GM18868 (cell line): Measurements from ENCODE around the gene TOB1.
"Not testable (repeated sequence)": the region's sequence is repeated elsewhere in the genome, so short reads cannot be mapped to it uniquely, and the experiment has no call there.

Experiments
- ATAC-seq: cut with Tn5 transposase; IDR thresholded peaks from one replicate; pipeline ENCODE4 v1.9.1; 2021; ENCODE audit warnings: mild to moderate bottlenecking, moderate library complexity; ENCODE audit not compliant: unreplicated experiment

Gene TOB1

DNA sequence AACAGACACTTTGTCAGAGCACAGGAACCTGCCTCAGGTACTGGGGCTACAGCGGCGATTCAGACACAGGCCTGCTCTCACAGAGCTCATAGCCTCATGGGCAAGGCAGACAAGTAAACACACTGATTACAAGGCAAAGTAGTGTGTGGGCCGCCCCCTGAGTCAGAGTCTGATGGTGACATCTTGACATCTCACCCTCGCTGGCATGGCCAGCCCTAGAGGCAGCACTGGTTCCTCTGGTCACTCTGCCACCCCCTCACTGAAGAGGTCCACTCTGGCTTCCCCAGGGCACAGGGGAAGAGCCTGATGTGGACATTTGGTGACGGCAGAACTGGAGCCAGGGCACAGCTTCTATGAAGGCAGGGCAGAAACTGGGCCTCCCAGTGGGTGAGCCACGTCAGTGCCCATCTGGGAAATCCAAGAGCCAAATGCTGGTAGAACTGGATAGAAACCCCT, 32.9 kb upstream of the TOB1 start:
- no peak for ATAC-seq

DNA sequence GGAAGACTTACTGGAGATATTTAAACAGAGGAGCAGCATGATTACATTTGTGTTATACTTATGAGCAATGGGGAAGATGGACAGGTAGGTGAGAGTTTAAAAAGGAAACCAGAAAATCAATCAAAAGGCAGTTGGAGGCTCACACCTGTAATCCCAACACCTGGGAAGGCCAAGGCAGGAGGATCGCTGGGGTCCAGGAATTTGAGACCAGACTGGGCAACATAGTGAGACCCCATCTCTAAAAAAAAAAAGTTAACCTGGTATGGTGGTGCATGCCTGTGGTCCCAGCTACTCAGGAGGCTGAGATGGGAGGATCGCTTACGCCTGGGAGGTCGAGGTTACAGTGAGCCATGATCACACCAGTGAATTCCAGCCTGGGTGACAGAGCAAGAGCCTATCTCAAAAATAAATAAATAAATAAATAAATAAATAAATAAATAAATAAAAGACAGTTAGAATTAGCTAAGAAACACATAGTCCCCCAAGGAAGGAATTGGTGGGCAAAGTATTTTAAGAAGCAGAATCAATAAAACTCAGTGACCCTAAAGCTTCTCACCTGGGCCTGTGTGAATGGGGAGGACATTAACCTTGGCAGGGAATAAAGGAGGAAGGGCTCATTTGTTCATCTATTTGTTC, 32.3 kb upstream of the TOB1 start:
- ATAC-seq = no peak

DNA sequence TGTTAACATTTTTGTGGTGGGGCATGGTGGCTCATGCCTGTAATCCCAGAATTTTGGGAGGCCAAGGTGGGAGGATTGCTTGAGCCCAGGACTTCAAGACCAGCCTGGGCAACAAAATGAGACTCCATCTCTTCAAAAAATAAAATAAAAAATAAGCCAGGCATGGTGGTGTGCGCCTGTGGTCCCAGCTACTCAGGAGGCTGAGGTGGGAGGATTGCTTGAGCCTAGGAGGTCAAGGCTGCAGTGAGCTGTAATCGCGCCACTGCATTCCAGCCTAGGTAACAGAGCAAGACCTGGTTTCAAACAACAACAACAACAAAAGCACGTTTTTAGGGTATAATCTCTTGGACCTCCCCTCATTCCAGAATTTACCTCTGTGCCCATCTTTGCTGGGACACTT, 28.4 kb upstream of the TOB1 start:
- ATAC-seq = not testable (repeated sequence)

DNA sequence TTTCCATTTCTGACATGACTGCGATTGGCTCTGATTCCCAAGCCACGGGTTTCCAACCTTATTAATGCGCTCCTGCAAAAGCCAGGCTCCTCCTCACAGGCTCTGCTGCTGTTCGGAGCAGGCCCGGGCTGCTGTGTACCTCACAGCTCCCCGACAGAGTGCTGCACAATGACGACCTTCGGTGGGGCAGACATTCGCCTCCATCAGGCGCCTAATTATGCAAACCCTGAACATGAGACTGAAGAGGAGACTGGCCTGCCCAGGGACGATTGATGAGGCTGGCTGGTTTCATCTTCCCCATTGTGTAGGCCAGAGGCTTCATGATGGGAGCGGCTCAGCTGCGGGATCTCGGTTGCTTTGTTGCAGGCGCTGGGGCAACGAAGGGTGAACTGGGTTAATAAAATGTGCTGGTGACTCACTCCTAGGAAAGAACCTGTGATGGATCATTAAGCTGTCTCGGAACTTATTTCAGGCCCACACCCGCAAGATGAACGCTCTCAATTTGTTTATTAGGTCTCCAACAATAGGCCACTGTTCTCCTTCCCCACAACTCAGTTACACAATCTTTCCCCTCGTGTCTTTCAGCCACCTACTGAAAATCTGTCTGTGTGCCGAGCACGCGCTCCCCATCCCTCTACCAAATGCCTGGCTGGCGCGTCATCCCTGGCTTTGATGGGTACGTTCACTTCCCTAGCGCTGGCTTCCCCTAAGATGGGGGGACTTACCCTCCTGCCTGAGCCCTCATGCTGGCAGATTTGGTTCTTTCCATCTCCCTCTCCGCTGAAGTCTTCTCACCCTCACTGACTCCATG, 27.2 kb upstream of the TOB1 start:
- ATAC-seq = no peak

DNA sequence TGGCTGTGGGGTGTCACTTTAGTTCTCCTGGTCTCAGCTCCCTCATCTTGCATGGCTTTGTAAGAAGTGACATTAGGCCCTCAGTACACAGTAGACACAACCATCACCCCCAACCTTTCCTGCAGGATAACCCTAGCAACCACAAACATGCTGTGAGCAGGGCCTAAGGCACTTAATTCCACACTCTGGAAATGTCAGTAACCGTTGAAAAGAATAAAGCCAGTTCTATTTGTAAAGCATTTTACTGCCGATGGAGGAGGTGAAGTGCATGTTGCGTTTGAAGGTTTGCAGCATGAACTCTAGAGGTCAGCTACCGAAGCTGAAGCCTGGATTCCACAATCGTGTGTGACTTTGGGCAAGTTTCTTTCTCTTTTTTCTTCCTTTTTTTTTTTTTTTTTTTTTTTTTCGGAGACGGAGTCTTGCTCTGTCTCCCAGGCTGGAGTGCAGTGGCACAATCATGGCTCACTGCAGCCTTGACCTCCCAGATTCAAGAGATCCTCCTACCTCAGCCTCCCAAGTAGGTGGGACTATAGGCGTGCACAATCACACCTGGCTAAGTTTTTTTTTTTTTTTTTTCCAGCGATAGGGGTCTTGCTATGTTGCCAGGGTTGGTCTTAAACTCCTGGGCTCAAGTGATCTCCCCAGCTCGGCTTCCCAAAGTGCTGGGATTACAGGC, 26.1 kb upstream of the TOB1 start:
- no peak for ATAC-seq

DNA sequence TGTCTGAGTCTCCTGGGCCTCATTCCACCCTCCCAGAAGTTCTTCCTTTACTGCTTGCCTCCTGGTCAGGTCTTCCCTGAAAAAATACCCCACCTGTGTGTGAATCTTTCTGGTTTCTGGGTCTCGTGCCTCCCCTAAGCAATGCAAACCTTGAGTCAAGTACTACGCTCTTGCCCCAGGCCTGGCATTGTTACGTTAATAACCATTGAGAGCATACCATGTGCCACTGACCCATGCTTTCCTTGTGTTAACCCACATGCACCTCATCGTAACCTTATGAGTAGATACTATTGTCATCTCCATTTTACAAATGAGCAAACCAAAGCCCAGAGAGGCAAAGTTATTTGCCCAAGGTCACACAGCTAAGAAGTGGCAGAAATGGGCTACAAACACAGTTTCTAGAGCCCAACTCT, 25.4 kb upstream of the TOB1 start:
- ATAC-seq = no peak

DNA sequence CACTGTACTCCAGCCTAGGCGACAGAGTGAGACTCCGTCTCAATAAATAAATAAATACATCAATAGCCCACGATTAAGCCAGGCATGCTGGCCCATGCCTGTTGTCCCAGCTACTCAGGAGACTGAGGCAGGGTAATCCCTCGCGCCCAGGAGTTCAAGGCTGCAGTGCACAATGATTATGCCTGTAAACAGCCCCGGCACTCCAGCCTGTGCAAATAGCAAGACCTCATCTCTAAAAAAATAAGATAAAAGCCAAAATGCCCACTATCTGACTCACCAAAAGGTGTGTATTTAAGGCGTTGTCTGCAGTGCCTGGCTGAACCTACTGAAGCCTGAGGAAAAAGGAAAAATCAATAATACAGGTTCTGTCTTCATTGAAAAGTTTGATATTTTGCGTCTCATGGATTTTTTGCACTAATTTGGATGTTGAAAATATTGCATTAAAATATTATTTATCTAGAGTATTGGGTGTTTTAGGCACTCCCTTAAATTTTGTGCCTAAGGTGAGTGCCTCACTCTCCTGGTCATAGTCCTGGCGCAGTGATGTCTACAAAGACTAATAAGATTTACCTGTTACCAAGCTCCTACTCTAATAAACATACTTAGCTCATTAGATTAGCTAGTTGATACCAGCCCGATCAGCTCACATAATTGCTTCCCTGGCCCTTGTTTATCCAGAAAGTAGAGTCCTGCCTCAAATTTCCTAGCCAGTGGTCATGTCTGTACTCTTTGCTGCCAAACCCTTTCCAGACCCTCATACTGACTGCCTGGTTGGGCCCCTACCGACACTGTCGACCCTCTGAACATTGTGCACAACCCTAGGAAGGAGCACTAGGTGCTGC, 24.7 kb upstream of the TOB1 start:
- no peak for ATAC-seq

DNA sequence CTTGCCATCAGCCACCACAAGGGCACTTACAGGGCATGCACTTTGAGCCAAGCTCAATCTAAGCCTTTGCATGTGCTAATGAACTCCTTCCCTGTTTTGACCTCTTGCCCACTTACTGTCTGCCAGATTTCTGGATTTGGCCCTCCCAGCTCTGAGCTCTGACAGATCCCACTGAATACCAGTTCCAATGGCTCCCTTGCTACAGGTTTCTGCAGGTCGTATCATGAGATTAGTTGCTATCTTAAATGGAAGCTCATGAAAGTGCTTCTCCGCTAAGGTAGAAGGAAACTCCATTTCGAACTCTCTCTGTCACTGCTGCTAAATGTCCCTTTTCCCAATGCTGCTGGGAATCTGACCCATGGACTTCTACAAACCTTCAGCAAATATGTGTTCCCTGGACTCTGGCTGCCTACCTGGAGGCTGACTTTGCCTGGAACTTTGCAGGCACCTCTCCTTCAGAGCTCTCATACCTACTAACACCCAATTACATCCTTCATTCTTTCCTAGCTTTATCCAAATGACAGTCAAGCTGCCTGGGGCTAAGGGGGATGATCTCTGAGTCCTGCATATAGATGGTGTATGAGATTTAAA, 23.5 kb upstream of the TOB1 start:
- ATAC-seq = no peak

DNA sequence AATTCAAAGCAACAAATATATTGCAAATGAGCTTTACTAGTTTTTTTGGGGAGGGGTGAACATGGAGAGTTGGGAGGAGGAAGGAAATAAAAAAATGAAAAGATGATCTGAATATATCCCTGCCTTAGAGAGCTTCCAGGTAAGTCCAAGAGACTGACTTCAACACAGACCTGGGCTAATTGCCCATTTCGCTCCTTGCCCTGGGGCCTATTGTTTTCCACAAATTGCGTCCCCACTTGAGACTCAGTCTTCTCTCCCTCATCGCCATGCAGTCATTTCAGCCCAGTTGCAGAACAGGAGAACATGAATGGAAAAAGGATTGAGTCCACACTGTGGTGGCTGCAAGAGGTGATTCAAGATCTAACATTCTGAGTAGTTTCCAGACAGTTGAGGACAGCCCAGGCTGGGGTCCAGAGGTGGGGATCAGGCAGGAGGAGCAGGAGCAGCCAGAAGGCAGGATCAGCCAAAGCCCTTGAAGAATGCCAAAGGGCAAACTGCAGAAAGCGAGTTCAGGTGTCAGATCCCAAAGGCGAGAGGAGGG, 21.6 kb upstream of the TOB1 start:
- no peak for ATAC-seq

DNA sequence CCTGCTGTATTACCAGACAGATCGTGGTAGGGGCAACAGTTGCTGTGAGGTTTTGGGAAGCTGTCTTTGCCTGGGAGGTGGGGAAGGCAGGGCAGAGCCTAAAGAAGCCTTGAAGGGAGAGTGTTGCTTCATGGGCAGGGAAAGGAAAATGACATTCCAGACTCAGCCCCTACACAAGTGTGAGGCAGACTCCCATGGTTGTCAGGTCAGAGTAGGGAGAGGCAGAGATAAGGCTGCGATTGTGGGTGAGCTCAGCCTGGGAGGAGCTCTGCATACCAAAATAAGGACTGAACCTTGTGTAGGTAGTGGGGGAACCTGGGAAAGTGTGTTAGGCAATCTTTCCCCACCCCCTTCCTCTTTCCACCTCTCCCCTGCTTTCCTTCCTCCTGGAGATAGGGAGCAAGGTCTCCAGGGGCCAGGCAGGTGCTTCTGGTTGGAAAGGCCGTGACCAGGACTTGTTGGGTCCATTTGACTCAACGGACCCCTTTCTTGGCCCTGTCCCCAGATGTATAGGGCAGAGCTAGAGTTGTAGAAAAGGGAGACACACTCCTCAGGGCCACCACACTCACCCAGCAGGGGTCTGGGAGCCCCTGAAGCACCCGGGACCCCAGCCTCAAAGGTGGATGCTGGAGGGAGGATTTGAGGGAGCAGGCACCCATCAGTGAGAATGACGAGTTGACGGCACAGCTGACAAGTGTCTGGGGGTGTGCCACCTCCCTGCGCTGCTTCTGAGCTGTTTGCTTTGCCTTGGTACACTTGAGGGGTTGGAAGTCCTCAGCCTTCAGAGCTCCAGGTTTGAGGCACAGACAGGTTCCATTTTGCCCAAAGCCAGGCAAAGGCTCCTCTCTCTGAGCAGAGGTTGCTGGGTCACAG, 18.5 kb upstream of the TOB1 start:
- ATAC-seq = no peak

DNA sequence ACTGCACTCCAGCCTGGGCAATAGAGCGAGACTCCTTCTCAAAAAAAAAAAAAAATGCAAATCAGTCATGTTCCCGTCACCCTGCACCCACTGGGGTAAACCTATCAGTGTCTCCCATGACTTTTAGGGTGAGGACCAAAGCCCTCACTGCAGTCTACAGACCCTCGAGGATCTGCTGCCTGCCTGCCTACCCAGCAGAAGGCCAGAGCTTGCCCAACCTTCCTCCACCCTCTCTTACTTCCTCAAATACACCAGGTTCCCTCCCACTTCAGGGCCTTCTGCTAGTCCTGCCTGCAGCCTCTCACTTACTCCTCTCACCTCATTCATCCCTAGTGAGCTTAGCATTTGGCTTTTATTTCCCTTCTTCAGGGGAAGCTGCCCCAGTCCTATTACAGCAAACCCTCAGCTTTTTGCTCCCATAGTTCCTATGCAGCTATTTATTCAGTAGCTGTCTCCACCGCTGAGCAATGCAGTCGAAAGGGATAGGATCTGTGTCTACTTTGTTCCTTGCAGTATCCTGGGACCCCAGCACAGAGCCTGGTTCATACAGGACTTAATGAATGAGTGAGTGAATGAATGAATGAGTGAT, 17.8 kb upstream of the TOB1 start:
- ATAC-seq = peak; percentile 70

DNA sequence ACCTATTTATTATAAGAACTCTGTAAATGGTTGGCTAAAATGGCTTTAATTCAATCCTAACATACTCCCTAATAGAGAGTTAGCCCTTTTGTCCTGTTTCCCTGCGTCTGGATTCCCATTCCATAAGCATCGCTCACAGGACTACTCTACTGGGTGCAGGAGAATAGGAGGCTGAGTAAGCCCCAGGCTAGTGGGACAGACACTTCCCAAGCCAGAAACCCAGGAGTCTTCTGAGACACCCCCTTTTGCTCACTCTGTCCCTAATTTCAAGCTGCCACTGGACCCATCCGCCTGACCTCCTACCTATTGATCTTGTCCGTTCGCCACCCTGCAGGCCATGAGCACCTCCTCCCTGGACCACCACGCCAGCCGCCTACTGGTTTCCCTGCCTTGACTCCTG, 16.7 kb upstream of the TOB1 start:
- no peak for ATAC-seq

DNA sequence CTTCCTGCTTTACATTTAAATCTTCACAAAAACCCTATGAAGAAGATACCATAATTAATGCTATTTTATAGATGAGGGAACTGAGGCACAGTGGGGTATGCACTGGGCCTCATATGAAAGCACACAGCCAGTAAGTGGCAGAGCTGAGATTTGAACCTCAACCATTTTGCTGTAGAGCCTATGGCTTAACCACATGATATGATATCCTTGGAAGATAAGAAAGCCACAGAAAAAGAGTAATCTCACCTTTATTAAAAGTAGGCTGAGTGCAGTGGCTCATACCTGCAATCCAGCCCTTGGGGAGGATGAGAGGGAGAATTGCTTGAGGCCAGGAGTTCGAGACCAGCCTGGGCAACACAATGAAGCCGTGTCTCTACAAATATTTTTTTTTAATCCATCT, 15.0 kb upstream of the TOB1 start:
- ATAC-seq = no peak

DNA sequence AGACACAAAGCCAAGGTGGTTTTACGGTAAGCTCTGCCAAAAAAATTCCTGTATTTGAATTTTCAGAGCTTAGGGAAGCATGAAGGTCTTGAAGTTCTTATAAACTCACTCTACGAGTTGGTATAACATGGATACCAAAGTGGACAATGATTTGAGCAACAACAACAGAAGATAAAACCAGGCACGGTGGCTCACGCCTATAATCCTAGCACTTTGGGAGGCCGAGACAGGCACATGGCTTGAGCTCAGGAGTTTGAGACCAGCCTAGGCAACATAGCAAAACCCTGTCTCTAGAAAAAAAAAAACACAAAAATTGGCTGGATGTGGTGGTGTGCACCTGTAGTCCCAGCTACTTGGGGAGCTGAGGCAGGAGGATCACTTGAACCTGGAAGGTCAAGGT, 12.9 kb upstream of the TOB1 start:
- ATAC-seq = no peak

DNA sequence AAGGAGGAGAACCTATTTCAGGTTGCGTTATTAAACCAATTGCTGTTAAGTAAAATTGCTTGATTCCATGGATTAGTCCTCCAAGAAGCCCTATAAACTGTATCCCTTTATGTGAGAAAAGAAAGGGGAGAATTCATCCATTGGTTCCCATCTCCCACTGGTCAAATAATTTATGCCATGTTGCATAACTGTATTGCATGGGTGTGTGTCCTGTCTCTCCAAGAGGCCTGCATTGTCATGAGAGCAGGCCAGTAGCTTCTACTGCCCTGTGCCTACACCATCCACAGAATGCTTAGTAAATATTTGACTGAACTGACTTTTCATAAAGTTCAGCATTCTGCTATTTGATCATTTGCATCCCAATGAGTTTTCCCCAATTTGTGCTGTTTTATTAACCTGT, 11.7 kb upstream of the TOB1 start:
- ATAC-seq = no peak

DNA sequence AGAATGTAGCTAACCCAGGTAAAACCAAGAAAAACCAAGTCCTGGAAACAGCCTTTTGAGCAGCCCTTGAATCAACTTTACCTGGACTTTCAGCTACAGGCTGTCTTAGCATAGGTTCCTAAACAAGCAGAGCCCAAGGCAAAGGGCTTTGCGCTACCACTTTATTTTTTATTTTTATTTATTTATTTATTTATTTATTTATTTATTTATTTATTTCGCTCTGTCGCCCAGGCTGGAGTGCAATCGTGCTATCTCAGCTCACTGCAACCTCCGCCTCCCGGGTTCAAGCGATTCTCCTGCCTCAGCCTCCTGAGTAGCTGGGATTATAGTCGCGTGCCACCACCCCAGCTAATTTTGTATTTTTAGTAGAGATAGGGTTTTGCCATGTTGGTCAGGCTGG, 10.9 kb upstream of the TOB1 start:
- not testable (repeated sequence) for ATAC-seq

DNA sequence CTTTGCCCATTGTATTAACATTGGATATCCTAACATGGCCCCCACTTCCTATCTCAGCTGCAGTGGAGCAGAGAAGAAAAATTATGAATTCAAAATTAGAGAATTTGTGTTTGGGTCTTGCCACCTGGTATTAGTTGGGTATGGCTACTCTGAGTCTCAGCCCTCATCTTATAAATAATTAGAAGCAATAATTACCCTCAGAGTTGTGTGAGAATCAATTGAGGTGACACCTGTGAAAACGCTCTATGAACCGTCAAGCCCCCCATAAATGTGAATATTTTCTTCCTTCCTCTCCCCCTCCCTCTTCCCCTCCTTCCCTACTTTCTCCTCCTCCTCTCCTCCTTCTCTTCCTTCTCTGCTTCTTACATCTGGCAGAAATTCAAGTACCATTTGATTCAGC, 8.9 kb upstream of the TOB1 start:
- ATAC-seq = no peak

DNA sequence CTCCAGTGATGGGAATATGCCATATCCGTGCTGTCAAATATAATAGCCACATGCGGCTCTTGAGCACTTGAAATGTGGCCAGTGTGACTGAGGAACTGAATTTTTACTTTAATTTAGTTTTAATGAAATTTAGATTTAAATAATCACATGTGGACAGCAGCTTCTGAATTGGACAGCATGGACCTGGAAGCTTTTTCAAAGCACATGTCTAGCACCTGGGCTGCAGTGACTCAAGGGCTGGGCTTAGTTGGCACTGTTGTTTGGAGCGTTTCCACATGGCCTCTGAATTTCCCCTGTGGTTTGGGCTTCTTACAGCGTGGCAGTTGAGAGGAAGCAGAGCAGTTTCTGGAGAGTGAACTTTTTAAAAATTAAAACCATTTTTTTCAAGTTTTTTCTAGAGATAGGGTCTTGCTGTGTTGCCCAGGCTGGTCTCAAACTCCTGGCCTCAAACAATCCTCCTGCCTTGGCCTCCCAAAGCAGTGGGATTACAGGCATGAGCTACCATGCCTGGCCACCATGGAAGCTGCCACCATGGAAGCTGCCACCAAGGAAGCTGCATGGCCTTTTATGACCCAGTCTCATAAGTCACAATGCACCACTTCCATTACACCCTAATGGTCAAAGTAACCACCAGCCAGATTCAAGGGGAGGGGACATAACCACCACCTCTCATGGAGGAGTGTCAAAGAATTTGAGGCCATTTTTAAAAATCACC, 6.7 kb upstream of the TOB1 start:
- no peak for ATAC-seq

DNA sequence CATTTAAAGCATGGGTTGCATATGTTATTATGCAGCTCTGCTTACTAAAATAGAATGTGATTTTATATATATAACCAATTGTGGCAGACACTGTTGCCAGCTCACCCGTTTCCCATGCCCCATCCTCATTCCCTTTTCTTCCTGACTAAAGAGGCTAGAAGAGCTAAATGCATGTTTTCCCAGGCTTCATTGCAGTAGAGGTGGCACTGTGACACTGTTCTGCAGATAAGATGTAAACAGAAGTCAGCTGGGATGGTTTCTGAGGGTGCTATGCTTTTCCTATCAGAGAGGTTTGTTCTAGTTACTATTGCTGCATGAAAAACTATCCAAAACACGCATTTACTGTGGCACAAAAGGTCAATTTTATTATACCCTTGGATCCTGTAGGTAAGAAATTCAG, 5.7 kb upstream of the TOB1 start:
- ATAC-seq = no peak
